Measurements from ENCODE around the gene TBC1D24. TPM values are rescaled to one million over a fixed set of nuclear protein-coding genes. Genes with fewer than 3 reads are reported as not detected.
A peak's percentile ranks its signal among the peaks of the same experiment; 100 is the strongest.

TBC1D24 gene
- total and polyA plus RNA-seq, 9 of the 15 experiments (the other 6 are each of a cell fraction or from before 2014, with no cell fraction given): 1.7 to 22.6 (median 7.2) TPM

DNA sequence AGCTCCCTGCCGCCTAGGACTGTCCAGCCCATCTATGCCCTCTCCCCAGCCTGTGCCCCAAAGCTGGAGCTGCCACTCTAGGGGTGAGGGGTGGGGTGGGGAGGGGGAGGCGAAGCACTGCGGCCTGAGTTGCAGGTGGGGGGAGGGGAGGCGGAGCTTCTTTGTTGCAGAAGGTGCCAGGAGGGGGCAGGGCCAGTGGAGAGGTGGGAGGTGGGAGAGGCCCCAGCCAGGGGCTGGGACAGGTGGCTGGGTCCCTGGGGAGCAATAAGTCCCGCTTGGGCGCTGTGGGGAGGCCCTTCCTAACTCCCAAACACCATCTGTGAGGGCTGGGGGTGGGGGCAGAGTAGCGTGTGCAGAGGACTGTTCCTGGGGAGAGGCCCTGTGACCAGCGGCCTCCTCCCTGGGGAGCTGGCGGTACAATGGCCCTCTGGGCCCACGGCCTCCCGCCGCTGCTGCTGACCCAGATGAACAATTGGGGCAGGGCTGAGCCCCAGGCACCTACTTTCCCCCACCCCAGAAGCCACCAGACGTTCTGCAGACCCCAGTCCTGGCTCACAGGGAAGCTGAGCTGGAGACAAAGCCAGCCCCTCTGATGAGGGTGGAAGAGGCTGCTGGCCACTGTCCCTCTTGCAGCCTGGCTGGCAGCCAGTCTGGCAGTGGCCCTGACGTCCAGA, 6.1 kb upstream of the TBC1D24 start (continued):
- no peak for TF ChIP-seq TRIM28 (IDR thresholded peaks at IDR 0.05)
- no peak for TF ChIP-seq PHB (CRISPR knock-in tag; IDR thresholded peaks at IDR 0.05)
- TF ChIP-seq, protein P1, sequence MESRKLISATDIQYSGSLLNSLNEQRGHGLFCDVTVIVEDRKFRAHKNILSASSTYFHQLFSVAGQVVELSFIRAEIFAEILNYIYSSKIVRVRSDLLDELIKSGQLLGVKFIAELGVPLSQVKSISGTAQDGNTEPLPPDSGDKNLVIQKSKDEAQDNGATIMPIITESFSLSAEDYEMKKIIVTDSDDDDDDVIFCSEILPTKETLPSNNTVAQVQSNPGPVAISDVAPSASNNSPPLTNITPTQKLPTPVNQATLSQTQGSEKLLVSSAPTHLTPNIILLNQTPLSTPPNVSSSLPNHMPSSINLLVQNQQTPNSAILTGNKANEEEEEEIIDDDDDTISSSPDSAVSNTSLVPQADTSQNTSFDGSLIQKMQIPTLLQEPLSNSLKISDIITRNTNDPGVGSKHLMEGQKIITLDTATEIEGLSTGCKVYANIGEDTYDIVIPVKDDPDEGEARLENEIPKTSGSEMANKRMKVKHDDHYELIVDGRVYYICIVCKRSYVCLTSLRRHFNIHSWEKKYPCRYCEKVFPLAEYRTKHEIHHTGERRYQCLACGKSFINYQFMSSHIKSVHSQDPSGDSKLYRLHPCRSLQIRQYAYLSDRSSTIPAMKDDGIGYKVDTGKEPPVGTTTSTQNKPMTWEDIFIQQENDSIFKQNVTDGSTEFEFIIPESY (CRISPR knock-in tag; IDR thresholded peaks at IDR 0.05): peak; percentile 66
- no peak for TF ChIP-seq ZNF695 (CRISPR knock-in tag; IDR thresholded peaks at IDR 0.05)
- no peak for TF ChIP-seq FOXP1 (CRISPR knock-in tag; IDR thresholded peaks at IDR 0.05)
- no peak for TF ChIP-seq NBN (IDR thresholded peaks at IDR 0.05; ENCODE audit: low read depth)
- TF ChIP-seq, protein P2, sequence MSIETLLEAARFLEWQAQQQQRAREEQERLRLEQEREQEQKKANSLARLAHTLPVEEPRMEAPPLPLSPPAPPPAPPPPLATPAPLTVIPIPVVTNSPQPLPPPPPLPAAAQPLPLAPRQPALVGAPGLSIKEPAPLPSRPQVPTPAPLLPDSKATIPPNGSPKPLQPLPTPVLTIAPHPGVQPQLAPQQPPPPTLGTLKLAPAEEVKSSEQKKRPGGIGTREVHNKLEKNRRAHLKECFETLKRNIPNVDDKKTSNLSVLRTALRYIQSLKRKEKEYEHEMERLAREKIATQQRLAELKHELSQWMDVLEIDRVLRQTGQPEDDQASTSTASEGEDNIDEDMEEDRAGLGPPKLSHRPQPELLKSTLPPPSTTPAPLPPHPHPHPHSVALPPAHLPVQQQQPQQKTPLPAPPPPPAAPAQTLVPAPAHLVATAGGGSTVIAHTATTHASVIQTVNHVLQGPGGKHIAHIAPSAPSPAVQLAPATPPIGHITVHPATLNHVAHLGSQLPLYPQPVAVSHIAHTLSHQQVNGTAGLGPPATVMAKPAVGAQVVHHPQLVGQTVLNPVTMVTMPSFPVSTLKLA (conservative IDR thresholded peaks at IDR 0.05): no peak
- TF ChIP-seq, protein P3, sequence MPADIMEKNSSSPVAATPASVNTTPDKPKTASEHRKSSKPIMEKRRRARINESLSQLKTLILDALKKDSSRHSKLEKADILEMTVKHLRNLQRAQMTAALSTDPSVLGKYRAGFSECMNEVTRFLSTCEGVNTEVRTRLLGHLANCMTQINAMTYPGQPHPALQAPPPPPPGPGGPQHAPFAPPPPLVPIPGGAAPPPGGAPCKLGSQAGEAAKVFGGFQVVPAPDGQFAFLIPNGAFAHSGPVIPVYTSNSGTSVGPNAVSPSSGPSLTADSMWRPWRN (IDR thresholded peaks at IDR 0.05; ENCODE audit: low read depth): no peak
- TF ChIP-seq, protein P4, sequence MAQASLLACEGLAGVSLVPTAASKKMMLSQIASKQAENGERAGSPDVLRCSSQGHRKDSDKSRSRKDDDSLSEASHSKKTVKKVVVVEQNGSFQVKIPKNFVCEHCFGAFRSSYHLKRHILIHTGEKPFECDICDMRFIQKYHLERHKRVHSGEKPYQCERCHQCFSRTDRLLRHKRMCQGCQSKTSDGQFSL (CRISPR knock-in tag; IDR thresholded peaks at IDR 0.05): no peak
- TF ChIP-seq, protein P4 (tag; IDR thresholded peaks at IDR 0.05): no peak
- TF ChIP-seq TEAD2 (tag; IDR thresholded peaks at IDR 0.05): no peak
- TF ChIP-seq POLR2G (IDR thresholded peaks at IDR 0.05; ENCODE audit: low read depth, low read length): peak; percentile 34; the same call in 1 of the 2 replicates
- no peak for TF ChIP-seq ZNF253 (CRISPR knock-in tag; conservative IDR thresholded peaks at IDR 0.05)
- TF ChIP-seq BHLHE40 (IDR thresholded peaks at IDR 0.05; ENCODE audit: low read length): no peak
- TF ChIP-seq BCOR (IDR thresholded peaks at IDR 0.05): no peak
- no peak for TF ChIP-seq YBX1 (IDR thresholded peaks at IDR 0.05)
- no peak for TF ChIP-seq MEIS2 (IDR thresholded peaks at IDR 0.05; ENCODE audit: partially characterized antibody)
- TF ChIP-seq, protein P5, sequence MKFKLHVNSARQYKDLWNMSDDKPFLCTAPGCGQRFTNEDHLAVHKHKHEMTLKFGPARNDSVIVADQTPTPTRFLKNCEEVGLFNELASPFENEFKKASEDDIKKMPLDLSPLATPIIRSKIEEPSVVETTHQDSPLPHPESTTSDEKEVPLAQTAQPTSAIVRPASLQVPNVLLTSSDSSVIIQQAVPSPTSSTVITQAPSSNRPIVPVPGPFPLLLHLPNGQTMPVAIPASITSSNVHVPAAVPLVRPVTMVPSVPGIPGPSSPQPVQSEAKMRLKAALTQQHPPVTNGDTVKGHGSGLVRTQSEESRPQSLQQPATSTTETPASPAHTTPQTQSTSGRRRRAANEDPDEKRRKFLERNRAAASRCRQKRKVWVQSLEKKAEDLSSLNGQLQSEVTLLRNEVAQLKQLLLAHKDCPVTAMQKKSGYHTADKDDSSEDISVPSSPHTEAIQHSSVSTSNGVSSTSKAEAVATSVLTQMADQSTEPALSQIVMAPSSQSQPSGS (CRISPR knock-in tag; IDR thresholded peaks at IDR 0.05): no peak
- TF ChIP-seq, protein P6, sequence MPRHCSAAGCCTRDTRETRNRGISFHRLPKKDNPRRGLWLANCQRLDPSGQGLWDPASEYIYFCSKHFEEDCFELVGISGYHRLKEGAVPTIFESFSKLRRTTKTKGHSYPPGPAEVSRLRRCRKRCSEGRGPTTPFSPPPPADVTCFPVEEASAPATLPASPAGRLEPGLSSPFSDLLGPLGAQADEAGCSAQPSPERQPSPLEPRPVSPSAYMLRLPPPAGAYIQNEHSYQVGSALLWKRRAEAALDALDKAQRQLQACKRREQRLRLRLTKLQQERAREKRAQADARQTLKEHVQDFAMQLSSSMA (CRISPR knock-in tag; IDR thresholded peaks at IDR 0.05): no peak
